Activated CD8-positive, alpha-beta memory T cell treated with anti-CD3 and anti-CD28 coated beads, Interleukin-2, amount 50 U/mL, for 24 hours (primary cell): ENCODE measurements around the gene FBXW2.
"Not testable (repeated sequence)": the region's sequence is repeated elsewhere in the genome, so short reads cannot be mapped to it uniquely, and the experiment has no call there.

ENCODE experiments used
- DNase-seq: peaks from one replicate; pipeline ENCODE4 v3.0.0-alpha.2; 2020; ENCODE audit errors: extremely low read depth

Gene FBXW2, protein sequence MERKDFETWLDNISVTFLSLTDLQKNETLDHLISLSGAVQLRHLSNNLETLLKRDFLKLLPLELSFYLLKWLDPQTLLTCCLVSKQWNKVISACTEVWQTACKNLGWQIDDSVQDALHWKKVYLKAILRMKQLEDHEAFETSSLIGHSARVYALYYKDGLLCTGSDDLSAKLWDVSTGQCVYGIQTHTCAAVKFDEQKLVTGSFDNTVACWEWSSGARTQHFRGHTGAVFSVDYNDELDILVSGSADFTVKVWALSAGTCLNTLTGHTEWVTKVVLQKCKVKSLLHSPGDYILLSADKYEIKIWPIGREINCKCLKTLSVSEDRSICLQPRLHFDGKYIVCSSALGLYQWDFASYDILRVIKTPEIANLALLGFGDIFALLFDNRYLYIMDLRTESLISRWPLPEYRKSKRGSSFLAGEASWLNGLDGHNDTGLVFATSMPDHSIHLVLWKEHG

DNA sequence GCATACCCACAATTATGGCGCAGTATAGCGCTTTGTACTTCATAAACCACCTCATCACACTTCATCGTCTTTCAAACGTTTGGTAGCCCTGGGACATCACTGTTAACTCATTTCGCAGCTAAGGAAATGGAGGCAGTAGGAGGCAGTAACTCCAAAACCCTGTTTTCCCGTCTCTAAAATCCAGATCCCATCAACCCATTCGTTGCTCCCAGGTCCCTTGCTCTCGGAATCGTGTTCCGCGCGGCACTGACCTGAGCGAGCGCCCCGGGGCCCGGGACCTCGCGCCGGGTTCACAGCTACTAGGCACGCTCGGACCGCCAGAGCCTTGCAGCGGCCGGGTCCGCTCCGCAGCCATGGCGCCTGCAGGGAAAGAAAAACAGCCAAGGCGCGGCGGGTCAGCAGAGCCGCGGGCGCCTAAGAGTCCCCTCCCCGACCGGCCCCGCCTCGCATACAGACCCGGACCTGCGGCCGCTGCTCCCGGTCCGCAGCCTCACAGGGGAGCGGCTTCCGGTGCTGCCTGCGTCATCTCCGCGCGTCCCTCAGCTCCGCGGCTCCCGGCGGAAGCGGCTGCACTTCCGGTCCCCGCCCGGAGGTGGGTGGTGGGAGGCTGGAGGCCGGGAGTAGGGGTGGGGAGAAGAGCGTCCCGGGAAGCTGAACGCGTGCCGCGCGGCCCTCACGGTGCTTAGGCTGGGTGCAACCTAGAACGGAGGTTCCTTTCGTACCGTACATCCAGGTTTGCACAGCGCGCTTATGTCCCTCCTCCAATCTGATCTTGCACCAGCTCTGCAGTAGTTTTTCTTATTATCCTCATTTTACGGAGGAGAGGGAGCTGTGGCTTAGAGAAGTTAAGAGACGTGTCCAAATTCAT lies at the start of gene FBXW2:
FBXW2 (minus strand) TSS at position 519 of the 868 bp plus-strand sequence. CDS start 5,158 bp downstream, outside the sequence.
- peak; percentile 75 for DNase-seq

DNA sequence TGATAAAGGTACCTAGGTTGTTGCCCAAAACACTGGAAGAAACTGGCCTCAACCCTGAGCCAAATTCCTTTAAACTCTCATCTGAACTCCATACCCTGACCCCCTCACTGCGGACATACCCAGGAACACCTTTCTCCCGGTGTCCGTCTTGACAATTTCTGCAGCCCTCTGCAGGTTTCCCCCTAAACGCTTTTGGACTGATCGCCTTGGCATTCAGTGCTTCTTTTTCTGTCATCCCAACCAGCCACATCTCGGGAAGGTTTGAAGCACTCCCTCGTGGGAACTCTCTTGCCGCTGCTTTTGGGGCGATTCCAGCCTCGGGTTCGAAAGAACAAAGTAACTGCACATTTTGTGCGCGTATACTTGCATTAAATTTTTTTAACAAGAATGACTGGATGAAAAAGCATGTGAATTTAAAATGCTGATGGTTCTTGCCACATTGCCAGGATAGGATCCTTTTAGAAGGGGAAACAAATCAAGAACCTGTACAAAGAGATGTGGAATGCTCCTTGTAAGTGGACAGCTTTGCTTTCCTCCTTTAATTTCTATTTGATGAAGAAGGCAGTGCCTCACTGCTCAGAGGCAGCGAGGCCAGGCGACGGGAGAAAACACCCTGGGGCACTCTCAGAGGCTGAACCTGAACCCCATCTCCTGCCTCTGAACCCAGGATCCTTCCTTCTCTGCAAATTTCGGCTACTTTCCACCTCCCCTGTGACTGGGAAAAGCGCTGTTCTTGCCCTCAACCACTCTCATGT lies 48.9 kb upstream of the FBXW2 start:
- no peak for DNase-seq

DNA sequence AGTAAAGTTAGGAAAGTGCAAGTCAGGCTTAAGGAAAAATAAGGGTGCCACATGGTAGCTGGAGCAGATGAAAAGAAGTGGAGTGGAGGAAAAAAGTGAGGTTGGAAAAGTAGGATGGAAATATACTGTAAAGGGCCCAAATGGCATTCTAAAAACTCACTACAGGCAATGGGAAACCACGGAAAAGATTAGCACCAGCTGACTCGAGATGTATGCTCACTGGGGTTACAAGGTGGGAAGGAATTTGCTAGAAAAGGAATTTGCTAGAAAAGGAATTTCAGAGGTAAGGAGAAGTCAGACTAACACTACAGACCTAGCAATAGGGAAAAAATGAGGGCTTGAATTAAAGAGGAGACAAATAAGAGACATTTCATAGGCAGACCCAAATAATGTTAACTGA lies 45.9 kb upstream of the FBXW2 start:
- no peak for DNase-seq

DNA sequence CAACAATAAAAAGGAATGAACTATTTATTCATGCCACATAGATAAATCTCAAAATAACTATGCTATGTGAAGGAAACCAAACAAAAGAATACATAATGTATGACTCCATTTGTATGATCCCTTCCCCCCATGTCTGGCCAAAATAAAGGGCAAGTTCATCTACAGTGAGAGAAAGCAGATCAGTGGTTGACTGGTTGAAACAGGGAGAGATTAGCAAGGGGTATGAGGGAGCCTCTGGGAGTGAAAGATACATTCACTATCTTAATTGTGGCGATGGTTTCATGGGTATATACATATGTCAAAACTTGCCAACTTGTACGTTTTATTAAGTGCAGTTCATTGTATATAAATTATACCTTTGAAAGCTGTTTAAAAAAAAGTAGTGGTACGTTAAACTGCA lies 44.7 kb upstream of the FBXW2 start:
- no peak for DNase-seq

DNA sequence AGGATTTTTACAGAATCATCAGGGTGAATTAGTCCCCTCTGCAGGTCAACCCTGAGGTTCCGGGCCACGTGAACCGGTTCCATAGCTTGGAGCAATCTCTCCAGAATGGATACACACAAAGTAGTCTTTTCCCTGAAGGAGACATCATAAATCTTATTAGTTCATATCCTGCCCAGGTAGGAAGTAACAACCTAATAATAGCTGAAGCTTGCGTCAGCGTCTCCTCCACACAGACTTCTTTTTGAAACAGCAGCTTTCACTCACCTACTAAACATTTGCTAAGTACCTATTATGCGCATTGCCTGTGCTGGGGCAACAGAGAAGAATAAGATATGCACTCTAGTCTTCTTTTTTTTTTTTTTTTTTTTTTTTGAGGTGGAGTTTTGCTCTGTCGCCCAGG lies 40.1 kb upstream of the FBXW2 start:
- no peak for DNase-seq

DNA sequence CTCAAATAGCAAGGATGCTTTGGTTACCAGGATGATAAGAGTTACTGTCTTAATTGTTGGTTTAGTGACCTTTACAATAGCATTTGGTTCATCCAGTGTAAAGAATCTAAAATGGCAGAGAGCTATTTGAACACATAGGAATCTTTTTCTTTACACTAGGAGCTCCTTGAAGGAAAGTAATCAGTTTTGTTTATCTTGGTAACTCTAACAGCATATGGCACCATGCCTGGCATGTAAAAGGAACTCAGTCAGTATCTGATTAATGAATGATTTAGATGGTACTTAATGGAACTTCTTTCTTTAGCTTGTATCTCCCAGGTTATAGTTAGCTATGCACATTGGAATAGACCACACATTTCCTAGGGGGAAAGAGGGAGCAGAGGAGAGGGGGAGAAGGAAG lies 39.6 kb upstream of the FBXW2 start:
- DNase-seq, result no peak

DNA sequence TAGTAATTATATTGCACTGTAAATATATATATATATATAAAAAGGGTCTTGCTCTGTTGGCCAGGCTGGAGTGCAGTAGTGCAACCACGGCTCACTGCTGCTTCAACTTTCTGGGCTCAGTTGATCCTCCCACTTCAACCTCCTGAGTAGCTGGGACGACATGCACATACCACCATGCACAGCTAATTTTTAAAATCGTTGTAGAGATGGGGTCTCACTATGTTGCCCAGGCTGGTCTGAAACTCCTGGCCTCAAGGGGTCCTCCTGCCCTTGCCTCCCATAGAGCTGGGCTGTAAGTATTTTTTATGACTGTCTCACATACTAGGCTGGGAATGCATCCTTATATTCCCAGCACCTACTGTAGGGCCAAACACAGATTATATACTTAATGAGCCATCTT lies 37.6 kb upstream of the FBXW2 start:
- no peak for DNase-seq

DNA sequence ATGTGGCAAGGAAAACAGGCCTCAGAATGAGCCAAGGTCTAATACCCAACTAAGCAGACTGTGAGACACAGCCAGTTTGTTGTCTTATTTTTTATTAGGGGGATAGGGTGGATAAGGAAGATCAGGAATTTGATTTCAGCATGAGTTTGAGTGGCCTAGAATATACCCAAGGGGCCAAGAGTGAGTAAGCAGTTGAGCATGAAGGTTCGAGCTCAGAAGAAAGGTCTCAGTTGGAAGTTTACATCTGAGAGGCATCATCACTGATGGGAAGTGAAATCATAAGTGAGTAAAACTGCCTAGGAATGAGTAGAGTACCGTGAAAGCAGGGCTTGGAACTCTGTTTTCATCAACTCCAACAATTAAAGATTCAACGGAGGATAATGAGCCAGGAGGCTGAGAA lies 36.9 kb upstream of the FBXW2 start:
- DNase-seq, result no peak

DNA sequence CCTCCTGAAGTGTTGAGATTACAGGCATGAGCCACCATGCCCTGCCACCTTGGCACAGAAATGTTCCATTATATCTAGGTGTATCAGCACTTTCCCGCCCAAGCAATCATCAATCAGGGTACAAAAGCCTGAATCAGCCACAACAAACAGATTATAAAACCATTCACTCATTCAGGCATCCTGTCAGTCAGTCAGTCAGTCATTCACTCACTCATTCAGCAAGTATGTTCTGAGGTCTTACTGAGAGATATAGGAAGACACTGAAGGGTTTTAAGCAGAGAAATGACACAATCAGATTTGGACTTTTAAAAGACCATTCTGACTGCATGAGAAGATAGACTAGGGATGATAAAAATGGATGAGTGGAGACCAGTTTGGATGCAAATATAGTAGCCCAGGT lies 36.4 kb upstream of the FBXW2 start:
- DNase-seq, result no peak

DNA sequence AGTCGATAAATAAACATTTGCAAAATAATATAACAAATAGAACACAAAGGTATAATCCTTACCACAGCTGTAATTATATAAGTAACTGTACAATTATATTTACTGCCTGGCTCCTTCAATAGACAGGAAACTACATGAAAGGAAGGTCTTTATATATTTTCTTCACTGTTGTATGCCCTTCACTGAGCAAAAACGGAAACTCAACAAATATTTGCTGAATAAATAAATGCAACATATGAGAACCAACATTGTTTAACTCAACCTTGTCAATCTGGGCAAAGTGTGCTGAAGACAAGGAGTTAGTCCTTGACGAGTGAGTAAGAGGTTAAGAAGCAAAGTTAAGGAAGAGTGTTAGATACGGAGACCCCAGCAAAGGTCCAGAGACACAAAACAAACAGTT lies 26.9 kb upstream of the FBXW2 start:
- DNase-seq, result no peak

DNA sequence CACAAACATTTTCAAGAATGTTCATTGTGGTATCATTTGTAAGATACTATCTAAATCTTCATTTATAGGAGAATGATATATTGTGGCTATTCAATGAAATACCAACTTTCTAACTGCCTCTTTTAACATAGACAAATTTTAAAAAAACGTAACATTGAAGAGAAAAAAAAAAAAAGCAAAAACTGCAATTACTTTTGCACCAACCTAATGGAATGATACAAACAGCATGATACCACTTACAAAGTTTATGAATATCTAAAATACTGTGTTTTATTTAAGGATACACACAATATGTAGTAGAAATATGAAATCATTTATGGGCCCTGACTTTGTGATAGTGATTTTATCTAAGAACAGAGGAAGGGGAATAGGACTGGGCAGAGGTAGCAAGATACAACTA lies 25.4 kb upstream of the FBXW2 start:
- no peak for DNase-seq

DNA sequence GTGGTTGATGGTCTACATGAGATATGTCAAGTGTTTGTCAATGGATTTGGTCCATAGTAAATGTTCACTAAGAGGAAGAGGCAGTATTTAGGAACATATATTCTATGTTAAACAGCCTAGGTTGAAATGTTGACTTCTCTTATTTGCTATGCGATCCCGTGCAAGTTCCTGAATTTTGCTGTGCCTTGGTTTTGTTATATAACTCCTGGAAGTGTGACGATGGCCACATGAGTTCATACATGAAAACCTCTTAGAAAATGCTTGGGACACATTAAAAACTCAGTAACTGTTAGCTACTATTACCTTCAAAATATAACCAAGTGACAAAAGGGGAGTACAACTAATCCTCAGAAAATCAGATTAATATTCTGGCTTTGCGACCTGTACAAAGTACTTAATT lies 21.9 kb upstream of the FBXW2 start:
- DNase-seq, result no peak

DNA sequence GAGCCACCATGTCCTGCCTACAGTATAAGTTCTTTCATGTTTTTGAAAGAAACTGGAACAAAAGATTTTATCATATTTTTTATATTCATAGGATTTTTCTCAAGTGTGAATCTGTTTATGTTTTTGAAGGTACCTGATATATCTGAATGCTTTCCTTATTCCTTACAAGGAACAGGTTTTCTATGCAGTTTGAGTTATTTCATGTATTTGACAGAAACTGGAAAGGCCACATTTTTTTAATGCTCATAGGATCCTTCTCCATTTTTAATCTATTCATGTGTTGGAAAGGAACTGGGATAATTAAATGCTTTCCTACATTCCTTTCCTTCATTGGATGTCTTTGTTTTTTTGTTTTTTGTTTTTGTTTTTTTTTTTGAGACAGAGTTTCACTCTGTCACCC lies 15.7 kb upstream of the FBXW2 start:
- no peak for DNase-seq

DNA sequence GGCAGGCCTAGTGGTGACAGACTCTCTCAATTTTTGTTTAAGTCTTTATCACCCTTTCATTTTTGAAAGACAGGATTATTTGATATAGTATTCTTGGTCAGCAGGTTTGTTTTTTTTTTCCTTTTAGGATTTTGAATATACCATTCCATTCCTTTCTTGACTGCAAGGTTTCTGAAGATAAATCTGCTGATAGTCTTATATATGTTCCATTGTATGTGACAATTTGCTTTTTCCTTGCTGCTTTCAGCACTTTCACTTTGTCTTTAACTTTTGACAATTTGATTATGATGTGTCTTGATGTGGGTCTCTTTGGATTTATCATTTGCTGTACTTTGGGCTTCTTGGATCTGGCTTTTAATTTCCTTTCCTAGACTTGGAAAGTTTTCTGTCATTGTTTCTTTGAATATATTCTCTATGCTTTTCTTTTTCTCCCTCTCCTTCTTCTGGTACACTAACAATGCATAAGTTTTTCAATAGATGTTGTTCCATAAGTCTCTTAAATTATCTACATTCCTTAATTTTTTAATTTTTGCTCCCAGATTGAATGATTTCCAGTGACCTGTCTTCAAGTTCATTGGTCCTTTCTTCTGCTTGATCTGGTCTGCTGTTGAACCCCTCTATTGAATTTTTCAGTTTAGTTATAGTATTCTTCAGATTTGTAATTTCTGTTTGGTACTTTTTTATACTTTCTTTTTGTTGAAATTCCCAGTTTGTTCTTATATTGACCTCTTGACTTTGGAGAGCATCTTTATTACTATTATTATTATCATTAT lies 14.6 kb upstream of the FBXW2 start:
- no peak for DNase-seq

DNA sequence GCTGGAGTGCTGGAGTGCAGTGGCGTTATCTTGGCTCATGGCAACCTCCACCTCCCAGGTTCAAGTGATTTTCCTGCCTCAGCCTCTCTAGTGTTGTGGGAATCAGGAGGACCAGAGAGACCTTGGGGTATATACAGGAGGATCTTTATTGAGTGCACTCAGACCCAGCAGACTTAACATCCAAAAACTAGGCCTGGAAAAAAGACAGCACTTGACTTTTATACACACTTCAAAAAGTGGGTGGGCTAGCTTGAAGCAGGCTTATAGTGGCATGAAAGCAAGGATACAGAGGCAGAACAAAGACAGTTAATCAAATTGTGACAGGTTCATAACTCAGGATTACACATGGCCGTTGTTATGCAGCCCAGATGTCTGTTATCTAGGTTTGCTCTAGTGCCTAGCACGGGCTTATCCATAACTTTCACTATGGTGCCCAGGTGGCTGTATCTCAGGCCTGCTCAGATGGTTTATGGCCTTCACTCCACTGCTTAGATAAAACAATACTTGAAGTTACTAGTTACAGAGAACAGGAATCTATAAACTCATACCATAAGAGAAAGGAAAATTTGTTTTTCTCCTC lies 11.7 kb upstream of the FBXW2 start:
- not testable (repeated sequence) for DNase-seq

DNA sequence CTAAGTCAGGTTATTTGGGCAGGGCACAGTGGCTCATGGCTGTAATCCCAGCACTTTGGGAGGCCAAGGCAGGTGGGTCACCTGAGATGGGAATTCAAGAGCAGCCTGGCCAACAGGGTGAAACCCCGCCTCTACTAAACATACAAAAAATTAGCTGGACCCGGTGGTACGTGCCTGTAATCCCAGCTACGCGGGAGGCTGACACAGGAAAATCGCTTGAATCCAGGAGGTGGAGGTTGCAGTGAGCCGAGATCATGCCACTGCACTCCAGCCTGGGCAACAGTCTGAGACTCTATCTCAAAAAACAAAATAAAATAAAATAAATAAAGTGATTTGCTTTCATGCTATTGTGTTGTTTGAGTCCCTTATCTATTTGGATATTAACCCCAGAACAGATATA lies 8.2 kb upstream of the FBXW2 start:
- DNase-seq, result no peak

DNA sequence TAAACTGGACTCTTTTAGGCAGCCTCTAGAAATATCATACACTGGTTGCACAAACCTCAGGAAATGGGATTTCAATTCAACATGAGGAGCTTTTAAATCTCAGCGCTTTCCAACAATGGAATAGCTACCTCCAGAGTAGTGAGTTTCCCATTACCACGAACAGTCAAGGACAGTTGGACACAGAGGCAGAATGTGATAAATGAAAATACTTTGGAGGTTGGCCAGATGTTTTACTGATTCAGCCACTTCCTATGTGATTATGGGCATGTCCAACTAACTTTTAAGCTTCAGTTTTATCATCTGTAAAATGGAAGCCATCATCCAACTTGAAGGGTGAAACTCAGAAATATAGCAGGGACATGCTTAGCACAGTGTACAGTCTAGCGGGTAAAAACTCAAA lies 2.1 kb downstream of the FBXW2 start:
- DNase-seq, result no peak

DNA sequence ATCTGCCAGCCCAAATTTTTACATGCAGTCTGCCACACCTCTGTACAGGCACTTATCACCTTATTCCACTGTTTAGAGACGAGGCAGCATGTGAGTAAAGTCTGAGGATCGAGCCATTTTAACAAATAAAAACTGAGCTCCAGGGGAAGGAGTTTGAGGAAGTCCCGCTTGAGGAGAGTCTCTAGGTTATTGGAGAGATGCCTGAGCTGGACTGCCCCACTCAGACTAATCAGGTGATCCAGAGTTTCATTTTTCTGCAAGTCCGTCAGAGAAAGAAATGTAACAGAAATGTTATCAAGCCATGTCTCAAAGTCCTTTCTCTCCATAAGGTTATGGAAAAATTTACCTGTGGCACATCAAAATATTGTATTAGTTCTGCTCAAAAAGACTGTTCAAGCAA lies 5.3 kb downstream of the FBXW2 start:
- DNase-seq, result no peak

DNA sequence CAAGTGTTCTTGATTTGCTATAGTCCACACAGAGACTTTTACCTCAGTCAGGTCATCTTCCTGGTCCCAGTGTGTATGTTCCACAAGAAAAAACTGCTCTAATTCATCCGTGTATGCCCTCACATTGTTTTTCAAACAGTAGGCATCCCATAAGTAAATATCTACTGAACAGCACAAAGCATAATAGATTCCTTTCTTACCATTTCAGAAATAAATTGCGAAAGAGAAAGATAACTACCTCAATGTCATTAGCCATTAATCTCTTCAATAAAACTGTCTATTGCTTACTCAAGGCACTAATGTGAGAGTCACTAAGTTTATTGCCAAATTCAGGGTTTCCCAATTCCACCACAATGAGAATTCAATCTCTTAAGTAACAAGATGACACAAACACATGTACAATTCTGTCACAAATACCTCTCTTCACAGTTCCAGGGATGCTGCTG lies 9.6 kb downstream of the FBXW2 start:
- DNase-seq, result no peak

DNA sequence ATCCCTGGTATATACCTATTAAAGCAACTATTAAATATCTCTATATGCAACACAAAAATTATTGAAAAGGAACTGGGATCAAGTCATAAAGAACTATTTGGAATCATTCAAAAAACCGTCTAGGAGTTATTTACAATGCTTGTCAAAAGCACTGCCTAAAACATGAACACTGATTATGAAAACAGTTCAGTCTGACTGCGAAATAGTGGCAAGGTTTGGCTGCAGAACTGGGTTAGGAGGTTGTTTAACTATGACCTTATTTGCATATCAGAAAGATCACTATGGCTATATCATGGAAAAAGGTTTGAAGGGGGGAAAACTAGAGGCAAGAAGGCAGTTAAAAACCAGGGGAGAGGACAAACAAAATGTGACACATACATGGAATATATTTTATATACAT lies 12.0 kb downstream of the FBXW2 start:
- no peak for DNase-seq

DNA sequence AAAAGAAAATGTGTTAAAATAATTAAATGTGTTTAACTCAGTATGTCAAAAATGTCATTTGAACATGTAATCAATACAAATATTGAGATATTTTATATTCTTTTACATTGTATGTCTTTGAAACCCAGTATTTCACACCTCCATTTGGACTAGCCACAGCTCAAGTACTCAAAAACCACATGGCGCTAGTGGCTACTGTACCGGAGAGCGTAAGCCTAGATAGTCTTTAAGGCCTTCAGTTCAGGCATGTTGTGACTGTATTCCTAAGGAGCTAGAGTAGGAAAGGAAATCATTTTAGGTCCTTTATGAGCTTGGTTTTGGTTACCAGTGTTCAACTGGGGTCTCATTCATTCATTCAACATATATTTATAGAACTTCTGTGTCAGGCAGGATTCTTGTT lies 12.8 kb downstream of the FBXW2 start:
- no peak for DNase-seq
